GM18868 (cell line): ENCODE results near the gene RBFA.
"Not testable (repeated sequence)": the region's sequence is repeated elsewhere in the genome, so short reads cannot be mapped to it uniquely, and the experiment has no call there.

Experiments used
- ATAC-seq: cut with Tn5 transposase; IDR thresholded peaks from one replicate; pipeline ENCODE4 v1.9.1; 2021; ENCODE audit warnings: mild to moderate bottlenecking, moderate library complexity; ENCODE audit not compliant: unreplicated experiment

RBFA gene, protein sequence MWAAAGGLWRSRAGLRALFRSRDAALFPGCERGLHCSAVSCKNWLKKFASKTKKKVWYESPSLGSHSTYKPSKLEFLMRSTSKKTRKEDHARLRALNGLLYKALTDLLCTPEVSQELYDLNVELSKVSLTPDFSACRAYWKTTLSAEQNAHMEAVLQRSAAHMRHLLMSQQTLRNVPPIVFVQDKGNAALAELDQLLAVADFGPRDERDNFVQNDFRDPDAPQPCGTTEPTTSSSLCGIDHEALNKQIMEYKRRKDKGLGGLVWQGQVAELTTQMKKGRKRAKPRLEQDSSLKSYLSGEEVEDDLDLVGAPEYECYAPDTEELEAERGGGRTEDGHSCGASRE

DNA sequence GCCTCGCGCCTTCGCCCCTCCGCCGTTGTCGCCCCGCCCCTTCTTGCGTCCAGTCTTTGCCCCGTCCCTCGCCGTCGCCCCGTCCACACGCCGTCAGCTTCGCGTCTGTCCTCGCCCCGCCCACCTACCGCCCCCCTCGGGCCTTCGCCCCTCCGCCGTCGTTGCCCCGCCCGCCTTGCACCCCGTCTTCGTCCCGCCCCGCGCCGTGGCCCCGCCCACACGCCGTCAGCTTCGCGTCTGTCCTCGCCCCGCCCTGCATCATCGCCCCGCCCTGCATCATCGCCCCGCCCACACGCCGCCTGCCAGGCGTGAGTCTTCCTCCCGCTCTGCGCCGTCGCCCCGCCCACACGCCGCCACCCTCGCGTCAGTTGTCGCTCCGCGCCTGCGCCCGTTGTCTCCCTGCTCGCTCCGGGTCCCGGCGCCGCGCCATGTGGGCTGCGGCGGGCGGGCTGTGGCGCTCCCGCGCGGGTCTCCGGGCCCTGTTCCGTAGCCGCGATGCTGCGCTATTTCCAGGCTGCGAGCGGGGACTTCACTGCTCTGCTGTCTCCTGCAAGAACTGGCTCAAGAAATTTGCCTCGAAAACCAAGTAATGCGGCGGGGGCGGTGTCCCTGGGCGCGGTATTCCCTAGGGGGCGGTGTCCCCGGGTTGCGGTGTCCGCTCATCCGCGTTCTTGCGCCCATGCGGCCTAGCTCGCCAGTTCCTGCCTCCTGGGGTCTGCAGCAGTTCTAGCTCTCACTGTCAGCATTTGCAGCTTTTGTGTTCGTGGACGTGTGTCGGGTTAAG, at the start of gene RBFA:
Gene RBFA, plus strand, starts transcription at position 367 of the 784 bp plus-strand sequence. Its CDS starts 62 bp downstream, at position 429.
- ATAC-seq: peak; percentile 75

DNA sequence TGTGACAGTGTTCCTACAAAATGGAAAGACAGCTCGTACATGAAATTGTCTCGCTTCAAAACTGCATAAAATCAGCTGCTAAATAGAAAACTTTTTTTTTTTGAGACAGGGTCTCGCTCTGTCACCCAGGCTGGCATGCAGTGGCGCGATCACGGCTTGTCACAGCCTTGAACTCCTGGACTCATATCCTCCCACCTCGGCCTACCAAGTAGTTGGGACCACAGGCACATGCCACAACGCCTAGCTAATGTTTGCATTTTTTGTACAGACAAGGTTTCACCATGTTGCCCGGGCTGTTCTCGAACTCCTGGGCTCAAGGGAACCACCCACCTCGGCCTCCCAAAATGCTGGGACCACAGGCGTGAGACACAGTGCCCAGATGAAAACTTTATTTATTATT, 49.1 kb upstream of the RBFA start:
- no peak for ATAC-seq

- no peak for ATAC-seq
Measured at GRCh38 chr18:79986726-79987125, 47.5 kb upstream of the RBFA start.

GRCh38 chr18:79987566-79987965, 46.7 kb upstream of the RBFA start:
- no peak for ATAC-seq

GRCh38 chr18:79988071-79988450, 46.2 kb upstream of the RBFA start:
- peak; percentile 61 for ATAC-seq

- peak; percentile 96 for ATAC-seq
Measured at GRCh38 chr18:79988451-79989194, 45.6 kb upstream of the RBFA start, which contains the start of gene TXNL4A. Gene TXNL4A (minus strand): TSS chr18:79988563. CDS start chr18:79988392, 171 bp downstream.

DNA sequence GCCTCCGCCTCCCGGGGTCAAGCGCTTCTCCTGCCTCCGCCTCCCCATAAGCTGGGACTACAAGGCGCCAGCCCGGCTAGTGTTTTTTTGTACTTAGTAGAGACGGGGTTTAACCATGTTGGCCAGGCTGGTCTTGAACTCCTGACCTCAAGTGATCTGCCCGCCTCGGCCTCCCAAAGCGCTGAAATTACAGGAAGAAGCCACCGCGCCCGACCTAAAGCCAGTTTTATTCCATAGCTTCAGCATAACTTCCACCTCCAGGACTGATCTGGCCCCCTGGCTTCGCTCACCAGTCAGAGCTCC, 45.1 kb upstream of the RBFA start:
- ATAC-seq: no peak

DNA sequence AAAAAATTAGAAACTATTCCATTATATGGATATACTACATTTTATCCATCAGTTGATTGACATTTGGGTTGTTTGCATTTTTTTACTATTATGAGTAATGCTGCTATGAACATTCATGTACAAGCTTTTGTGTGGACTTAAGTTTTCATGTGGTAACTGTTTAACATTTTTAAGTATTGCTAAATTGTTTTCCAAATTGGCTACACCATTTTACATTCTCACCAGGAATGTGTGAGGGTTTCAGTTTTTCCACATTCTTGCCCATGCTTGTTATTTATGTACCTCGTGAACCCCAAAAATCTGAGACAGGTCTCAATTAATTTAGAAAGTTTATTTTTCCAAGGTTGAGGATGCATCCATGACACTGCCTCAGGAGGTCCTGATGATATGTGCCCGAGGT, 42.7 kb upstream of the RBFA start:
- no peak for ATAC-seq

- not testable (repeated sequence) for ATAC-seq
Measured at GRCh38 chr18:79999701-80000100, 34.5 kb upstream of the RBFA start.

DNA sequence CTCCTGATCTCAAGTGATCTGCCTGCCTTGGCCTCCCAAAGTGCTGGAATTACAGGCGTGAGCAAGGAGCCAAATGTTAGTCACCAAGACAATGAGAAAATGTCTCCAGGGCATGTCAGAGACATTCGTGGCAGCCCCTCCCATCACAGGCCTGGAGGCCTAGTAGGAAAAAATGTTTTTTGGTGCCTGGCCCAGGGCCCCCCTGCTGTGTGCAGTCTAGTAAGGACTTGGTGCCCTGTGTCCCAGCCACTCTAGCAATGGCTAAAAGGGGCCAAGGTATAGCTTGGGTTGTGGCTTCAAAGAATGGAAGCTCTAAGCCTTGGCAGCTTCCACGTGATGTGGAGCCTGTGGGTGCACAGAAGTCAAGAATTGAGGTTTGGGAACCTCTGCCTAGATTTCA, 33.4 kb upstream of the RBFA start:
- no peak for ATAC-seq

DNA sequence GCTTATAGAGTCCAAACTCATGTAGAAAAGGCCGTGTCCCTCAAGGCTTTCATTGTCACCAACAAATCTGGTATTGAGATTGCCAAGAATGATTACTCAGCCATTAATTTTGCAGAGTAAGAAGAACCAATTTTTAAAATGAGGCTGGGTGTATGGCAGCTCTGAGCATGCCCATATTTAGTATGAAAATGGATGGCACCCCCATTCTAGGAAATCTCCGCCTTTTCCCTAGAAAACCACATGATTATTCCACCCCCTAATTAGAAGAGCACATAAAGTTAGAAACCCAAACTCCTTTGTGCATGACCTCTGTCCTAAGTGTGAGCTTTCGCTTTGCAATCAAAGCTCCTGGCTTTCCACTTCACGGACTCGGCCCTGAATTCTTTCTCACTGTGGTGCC, 31.8 kb upstream of the RBFA start:
- ATAC-seq: no peak

GRCh38 chr18:80004600-80005342, 29.5 kb upstream of the RBFA start:
- ATAC-seq: no peak

- ATAC-seq: no peak
Measured at GRCh38 chr18:80006724-80007123, 27.5 kb upstream of the RBFA start.

GRCh38 chr18:80009661-80010550, 24.3 kb upstream of the RBFA start:
- ATAC-seq: no peak

- no peak for ATAC-seq
Measured at GRCh38 chr18:80010551-80010906, 23.7 kb upstream of the RBFA start.

- ATAC-seq: not testable (repeated sequence)
Measured at GRCh38 chr18:80011496-80012137, 22.6 kb upstream of the RBFA start.

- no peak for ATAC-seq
Measured at GRCh38 chr18:80012714-80013113, 21.5 kb upstream of the RBFA start.

DNA sequence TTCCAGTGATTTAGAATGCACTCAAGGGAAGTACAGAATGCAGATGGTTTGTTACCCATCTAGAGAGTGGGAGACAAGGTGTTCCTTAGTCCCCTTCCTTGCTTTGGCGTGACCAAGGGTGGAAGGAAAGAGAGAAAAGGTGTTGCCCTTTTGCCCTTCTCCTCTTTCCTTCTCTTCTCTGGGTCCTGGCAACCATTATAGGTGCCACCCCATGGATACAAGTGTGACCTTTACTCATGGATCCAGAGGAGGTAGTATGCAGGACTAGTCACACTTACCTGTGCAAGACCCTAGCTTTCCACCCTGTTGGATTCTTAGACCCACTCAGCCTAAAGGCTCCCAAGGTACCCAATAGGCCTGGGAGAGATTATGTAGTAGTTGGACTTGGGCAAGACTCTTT, 11.6 kb upstream of the RBFA start:
- ATAC-seq: no peak

DNA sequence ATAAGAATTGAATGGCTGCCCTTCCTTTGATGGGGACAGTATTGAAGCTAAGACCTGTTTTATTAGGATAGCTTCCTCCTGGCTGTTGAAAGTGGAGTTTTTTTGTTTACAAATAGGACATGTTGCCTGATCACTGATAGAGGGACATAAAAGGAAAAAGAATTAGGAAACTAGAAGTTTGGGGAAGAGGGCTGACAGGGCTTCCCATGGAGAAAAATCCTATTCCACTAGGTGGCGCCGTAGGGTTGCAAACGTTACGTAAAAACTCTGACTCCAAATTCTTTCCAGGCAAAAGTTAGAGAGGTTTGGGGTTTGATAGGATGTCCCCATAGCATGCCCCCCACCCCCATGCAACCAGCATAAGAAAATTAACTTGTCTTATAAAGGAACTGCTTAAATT, 11.1 kb upstream of the RBFA start:
- ATAC-seq: no peak

GRCh38 chr18:80026363-80026762, 7.9 kb upstream of the RBFA start:
- ATAC-seq: no peak
